HUDEP-2 (cell line): ENCODE data around the gene UVRAG.

ENCODE experiments used
- DNase-seq, 76 experiments: peaks; one replicate each; lab custom pipeline; 2025; ENCODE audit not compliant: unreplicated experiment in 76 of 76; lab: John Stamatoyannopoulos, UW

The UVRAG gene

GRCh38 chr11:75802913-75803820 lies 11.8 kb upstream of the UVRAG start:
- peak in 62 of 76 experiments; percentile 6 to 76 (median 42) for DNase-seq

GRCh38 chr11:75809111-75809510 lies 5.9 kb upstream of the UVRAG start:
- DNase-seq = no peak

- no peak for DNase-seq
Observed at GRCh38 chr11:75809991-75810390, 5.0 kb upstream of the UVRAG start.

- no peak for DNase-seq
Observed at GRCh38 chr11:75810637-75811390, 4.2 kb upstream of the UVRAG start.

GRCh38 chr11:75811485-75811884 lies 3.5 kb upstream of the UVRAG start:
- DNase-seq = no peak

- DNase-seq = no peak
Observed at GRCh38 chr11:75812542-75813040, 2.4 kb upstream of the UVRAG start.

- no peak for DNase-seq
Observed at GRCh38 chr11:75813124-75813523, 1.9 kb upstream of the UVRAG start.

GRCh38 chr11:75813622-75814039 lies 1.4 kb upstream of the UVRAG start:
- DNase-seq = no peak

- DNase-seq = peak in 4 of 76 experiments; percentile 43 to 70 (median 66)
Observed at GRCh38 chr11:75814363-75814676, 690 bp upstream of the UVRAG start.

- DNase-seq = peak in 12 of 76 experiments; percentile 5 to 58 (median 38)
Observed at GRCh38 chr11:75815345-75816168, 547 bp downstream of the UVRAG start.

GRCh38 chr11:75816561-75817239 lies 1.7 kb downstream of the UVRAG start:
- DNase-seq = peak in 8 of 76 experiments; percentile 5 to 45 (median 23)

- DNase-seq = no peak
Observed at GRCh38 chr11:75820645-75821044, 5.6 kb downstream of the UVRAG start.

GRCh38 chr11:75821202-75821601 lies 6.2 kb downstream of the UVRAG start:
- no peak for DNase-seq

- no peak for DNase-seq
Observed at GRCh38 chr11:75822541-75822940, 7.5 kb downstream of the UVRAG start.

GRCh38 chr11:75823415-75823814 lies 8.4 kb downstream of the UVRAG start:
- DNase-seq = no peak

- peak in 1 of 76 experiments; percentile 6 for DNase-seq
Observed at GRCh38 chr11:75823946-75824345, 8.9 kb downstream of the UVRAG start.

- no peak for DNase-seq
Observed at GRCh38 chr11:75826461-75827230, 11.6 kb downstream of the UVRAG start.

- no peak for DNase-seq
Observed at GRCh38 chr11:75827562-75827961, 12.6 kb downstream of the UVRAG start.

GRCh38 chr11:75831915-75832502 lies 17.0 kb downstream of the UVRAG start:
- DNase-seq = no peak
